A549 (cell line): ENCODE results near the gene CECR2.

Experiments used
- CEBPB ChIP-seq, 2 experiments: fragments of >200 bp in 1 of 2; sonication (Bioruptor Twin) in 1 of 2; formaldehyde crosslinking in 1 of 2; IDR thresholded peaks; 2 replicates each; pipeline ENCODE4 v1.6.1; 2012 to 2016
- CHD2 ChIP-seq: fragments of 150-350 bp; IDR thresholded peaks from 2 replicates; pipeline ENCODE4 v1.6.1; 2014; ENCODE audit warnings: low read length; ENCODE audit not compliant: partially characterized antibody
- KDM5A ChIP-seq: fragments of 200-600 bp; sonication (generic); IDR thresholded peaks from 2 replicates; pipeline ENCODE4 v1.6.1; 2016; ENCODE audit warnings: antibody characterized with exemption, mild to moderate bottlenecking
- PHF8 ChIP-seq: fragments of 200-600 bp; sonication (generic); IDR thresholded peaks from 2 replicates; pipeline ENCODE4 v1.6.1; 2016; ENCODE audit warnings: low read depth, mild to moderate bottlenecking, antibody characterized with exemption, moderate library complexity, borderline replicate concordance
- POLR2AphosphoS2 ChIP-seq: conservative IDR thresholded peaks from 2 replicates; pipeline ENCODE4 v1.6.1; 2012; ENCODE audit warnings: low read length, improper control_type of control experiment, inconsistent platforms
- TF ChIP-seq, protein P1 (sequence below): fragments of >200 bp; sonication (Bioruptor Twin); formaldehyde crosslinking; IDR thresholded peaks from 3 replicates; pipeline ENCODE4 v1.5.1; 2016

DNA sequence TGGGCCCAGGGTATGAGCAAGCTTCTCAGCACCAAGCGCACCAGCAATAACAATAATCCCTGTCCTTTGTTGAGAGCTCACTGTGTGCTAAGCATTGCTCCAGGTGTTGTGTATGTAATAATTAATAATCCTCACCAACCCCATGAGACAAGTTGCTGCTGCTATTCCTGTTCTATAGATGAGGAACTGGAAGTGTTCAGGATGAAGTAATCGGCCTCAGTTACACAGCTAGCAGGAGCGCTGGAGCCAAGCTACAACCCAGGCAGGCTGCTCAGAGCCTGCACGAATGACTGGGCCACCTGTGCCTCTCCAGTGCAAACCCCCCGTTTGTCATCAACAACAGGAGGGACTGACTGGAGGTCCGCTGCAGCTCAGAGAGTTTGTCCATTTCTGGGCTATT, 35.2 kb upstream of the CECR2 start:
- TF ChIP-seq POLR2AphosphoS2 (no peak), CHD2 (no peak), KDM5A (no peak), CEBPB (IDR thresholded peaks at IDR 0.05) (no peak), PHF8 (no peak)
- TF ChIP-seq, protein P1, sequence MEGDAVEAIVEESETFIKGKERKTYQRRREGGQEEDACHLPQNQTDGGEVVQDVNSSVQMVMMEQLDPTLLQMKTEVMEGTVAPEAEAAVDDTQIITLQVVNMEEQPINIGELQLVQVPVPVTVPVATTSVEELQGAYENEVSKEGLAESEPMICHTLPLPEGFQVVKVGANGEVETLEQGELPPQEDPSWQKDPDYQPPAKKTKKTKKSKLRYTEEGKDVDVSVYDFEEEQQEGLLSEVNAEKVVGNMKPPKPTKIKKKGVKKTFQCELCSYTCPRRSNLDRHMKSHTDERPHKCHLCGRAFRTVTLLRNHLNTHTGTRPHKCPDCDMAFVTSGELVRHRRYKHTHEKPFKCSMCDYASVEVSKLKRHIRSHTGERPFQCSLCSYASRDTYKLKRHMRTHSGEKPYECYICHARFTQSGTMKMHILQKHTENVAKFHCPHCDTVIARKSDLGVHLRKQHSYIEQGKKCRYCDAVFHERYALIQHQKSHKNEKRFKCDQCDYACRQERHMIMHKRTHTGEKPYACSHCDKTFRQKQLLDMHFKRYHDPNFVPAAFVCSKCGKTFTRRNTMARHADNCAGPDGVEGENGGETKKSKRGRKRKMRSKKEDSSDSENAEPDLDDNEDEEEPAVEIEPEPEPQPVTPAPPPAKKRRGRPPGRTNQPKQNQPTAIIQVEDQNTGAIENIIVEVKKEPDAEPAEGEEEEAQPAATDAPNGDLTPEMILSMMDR, result no peak
